GM19438 (cell line): Measurements from ENCODE around the gene DNAJA3.

ENCODE experiments used
- ATAC-seq: cut with Tn5 transposase; IDR thresholded peaks from one replicate; pipeline ENCODE4 v1.9.1; 2021; ENCODE audit warnings: low read depth; ENCODE audit not compliant: unreplicated experiment

Gene DNAJA3

DNA sequence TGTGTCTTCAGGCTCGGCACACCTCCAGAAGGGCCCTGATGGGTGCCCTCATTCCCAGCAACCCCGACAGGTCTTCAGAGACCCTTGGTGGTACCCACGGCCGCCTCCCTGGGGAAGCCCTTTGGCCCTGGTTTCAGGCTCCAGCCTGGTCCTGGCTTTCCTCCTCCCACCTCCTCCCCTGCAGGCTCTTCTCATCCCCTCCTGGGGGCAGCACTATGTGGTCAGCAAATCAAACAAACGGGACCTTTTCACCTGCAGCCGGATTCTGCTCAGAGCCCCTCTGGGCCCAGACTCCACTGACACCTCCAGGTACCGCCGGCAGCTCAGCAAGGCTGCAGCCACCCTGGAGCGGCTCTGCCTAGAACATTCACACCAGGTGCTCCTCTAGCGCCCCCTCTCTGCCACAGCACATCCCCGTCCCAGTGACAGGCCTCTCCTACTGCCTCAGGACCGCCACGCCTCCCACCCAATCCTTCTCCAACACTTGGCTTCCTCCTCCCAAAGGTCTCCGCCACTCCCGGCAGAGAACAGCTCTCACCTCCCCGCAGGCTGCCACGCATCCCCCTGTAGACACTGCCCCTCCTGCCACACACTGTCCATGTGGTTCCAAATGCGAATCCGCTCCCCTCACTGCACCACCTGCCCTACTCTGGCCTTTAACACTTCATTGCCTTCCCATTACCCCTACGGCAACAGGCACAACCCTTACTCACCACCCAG is 21.3 kb upstream of the DNAJA3 start:
- no peak for ATAC-seq

DNA sequence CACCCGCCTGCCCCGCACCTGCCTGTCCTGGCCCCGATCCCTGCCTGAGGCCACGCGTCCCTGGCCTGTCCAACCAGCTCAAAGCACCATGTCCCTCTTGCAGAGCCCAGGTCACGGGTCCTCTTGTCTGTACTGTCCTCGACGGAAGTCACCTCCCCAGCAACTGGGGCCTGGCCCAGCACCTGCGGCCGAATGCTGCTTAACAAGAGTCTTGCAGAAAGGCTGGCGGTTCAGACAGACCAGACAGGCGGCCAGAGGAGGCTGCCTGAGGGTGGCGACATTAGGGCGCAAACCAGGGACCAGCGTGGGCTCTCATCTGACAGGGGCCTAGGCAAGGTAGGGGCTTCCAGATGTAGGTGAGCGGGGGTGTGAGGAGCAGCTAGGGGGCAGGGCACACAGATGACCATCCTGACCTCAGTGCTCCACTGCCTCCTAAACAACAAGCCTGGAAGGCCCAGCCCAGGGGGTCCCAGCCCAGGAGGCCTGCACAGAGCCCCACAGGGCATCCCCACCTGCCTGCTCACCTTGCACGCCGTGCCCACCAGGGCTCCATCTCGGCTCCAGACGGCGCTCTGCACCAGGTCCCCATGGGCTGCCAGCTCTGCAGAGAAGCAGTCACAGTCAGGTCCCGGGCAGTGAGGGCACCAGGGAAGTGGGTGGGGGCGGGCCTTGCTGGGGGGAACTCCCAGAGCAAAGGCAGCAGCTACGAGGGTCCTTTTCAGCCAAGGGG is 20.5 kb upstream of the DNAJA3 start:
- ATAC-seq = no peak

DNA sequence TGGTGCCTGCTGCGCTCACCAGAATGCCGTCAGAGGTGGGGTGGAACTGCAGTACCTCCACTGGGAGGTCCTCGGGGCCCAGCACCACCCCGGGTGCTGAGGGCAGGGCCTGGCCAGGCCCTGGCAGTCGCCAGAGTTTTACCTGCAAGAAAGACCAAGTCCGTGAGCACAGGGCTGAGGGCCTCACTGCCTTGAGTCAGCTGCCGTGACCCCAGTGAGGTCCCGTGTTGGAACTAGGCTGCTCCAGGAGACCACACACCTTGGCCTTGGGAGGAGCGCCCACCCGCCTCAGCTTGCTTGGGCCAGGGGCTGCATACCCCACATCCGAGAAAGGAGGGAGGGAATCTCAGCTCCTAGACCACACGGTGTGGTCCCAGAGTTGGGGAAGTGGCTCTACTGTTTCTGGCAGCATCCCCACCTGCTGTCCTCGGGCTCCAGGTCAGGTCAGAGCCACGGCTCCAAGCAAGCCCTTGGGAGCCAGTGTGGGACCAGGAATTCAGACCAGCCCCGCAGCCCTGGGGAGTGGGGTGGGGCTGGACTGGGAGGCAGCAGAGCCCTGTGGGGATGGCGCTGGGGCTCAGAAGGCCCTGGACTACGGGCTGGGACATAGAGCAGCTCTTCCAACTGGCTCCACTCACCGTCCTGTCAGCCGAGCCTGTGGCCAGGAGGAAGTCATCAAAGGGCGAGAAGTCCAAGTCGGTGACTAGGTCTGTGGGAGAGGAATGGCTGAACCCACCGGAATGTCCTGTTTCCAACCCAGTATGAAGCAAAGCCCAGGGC is 17.9 kb upstream of the DNAJA3 start:
- ATAC-seq = no peak

DNA sequence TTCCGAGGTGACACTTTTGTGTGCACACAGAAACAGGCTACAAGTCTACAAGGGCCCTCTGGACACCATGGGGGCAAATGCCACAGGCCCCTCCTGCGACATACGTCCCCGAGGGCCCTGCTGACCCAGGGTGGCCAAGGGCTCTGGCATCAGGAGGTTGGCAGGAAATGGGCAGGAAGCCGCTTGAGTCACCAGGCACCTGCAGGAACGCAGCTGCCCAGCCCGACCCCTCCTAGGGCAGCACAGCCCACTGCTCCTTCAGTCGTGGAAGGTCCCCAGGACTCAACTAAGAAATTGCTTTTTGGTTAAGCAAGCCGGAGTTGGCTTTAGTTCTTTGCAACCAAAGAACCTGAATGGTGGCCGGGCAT is 17.4 kb upstream of the DNAJA3 start:
- ATAC-seq = no peak

GRCh38 chr16:4409081-4409932 is 16.4 kb upstream of the DNAJA3 start:
- no peak for ATAC-seq

DNA sequence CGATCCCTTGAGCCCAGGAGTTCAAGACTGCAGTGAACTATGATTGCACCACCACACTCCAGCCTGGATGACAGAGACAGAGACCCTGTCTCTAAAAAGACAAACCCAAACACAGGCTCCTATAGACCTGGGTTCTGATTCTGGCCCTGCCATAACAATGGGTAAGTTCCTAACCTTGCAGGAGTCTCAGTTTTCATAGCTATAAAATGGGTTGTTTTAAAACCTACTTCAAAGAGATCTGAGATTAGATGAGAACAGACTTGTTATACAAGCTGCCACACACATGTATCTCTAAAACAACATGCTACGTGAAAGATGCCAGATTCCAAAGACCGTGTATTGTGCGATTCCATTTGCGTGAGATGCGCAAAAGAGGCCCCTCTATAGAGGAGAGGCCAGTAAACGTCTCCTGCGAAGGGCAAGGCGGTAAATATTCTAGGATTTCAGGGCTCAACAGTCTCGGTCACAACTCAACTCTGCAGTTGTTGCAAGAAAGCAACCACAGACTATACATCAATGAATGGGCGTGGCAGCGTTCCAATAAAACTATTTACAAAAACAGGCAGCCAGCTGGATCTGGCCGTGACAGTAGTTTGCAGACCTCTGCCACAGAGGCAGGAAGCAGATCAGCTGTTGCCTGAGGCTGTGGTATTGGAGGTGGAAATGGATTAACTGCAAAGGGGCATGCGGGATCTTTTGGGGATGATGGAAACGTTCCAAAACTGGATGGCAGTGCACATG is 15.2 kb upstream of the DNAJA3 start:
- ATAC-seq = no peak

- no peak for ATAC-seq
These were observed 14.0 kb upstream of the DNAJA3 start for GRCh38 chr16:4411684-4412083.

DNA sequence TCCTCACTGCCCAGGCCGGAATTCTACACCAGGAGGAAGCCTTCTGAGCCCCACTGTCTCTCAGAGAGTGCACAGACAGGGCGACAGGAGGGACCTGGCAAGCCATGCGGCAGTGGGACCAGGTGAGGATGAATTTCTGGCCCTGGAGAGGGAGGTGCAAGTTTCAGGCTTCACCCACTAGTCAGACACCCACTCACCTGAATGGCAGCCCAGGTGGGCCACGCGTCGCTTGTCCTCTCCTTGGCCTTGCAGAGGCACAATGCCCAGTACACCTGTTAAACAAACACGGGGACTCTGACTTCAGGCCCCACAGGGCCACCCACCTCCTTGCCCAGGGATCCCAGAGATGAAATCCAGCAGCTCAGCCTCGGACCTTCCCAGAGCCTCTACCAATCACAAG is 13.5 kb upstream of the DNAJA3 start:
- ATAC-seq = no peak

GRCh38 chr16:4412854-4413253 is 12.8 kb upstream of the DNAJA3 start:
- ATAC-seq = no peak

- ATAC-seq = peak; percentile 62
These were observed 11.3 kb upstream of the DNAJA3 start for GRCh38 chr16:4414187-4414917.

- ATAC-seq = no peak
These were observed 10.0 kb upstream of the DNAJA3 start for GRCh38 chr16:4415538-4416199.

DNA sequence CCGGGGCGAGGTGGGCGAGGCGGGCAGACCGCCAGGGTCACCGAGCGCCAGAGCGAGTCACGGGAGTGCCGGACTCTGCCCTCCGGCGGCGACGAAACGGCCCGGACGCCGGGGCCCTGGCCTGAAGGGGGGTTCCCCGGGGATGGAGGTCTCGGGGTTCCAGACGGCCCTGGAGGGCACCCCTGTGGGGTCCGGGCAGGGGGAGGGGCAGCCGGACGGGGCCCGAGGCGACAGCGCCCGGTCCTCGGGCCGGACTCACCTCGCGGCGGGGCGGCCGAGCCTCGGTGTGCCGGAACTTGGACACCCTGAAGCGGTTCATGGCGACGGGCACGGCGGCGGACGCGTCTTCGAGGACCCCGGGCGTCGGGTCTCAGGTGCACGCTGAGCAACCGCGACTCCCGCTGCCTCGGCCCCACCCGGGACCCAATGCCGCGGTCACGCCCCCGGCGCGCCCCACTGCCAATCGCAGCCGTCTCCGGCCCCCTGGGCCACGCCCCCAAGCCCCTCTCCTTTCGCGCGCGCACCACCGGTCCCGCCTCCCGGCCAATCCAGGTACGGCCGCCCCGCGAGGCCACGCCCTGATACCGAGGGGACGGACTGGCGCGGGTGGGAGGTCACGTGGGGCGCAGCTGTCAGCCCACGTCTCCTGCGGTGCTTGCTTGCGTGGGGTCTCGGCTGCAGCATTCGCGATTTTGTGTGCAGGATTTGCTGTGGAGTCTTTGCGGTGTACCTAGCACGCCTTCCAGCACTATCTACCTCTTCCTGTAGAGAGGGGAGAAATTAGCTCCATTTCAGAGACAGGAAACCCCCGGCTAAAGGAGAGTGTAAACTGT is 9.3 kb upstream of the DNAJA3 start, which contains the start of gene CORO7:
TSS of gene CORO7 (minus strand) at position 397 of the 833 bp plus-strand sequence. CDS start at position 319, 78 bp downstream.
- peak; percentile 51 for ATAC-seq

DNA sequence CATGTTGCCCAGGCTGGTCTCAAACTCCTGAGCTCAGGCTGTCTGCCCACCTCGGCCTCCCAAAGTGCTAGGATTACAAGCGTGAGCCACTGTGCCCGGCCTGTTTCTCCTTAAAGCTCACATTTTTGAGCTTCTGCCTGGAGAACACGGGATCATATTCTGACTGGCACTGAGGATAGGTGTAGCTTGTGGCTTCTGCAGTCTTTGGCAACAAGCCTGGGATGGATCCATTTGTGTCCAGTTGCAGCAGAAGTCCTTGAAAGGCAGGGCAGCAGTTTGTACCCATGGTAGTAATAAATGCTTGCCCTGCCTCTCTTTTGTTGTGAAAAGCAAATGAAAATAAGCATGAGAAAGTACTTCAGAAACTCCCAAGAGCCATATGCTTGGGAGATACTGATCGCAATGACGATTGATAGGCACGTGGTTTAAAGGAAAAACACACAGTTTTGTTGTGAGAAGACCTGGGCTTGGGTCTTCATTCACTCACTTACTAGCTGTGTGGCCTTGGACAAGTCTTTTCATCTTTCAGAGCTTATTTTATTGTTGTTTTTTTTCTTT is 6.2 kb upstream of the DNAJA3 start:
- ATAC-seq = no peak

- no peak for ATAC-seq
These were observed 5.1 kb upstream of the DNAJA3 start for GRCh38 chr16:4420505-4421105.

DNA sequence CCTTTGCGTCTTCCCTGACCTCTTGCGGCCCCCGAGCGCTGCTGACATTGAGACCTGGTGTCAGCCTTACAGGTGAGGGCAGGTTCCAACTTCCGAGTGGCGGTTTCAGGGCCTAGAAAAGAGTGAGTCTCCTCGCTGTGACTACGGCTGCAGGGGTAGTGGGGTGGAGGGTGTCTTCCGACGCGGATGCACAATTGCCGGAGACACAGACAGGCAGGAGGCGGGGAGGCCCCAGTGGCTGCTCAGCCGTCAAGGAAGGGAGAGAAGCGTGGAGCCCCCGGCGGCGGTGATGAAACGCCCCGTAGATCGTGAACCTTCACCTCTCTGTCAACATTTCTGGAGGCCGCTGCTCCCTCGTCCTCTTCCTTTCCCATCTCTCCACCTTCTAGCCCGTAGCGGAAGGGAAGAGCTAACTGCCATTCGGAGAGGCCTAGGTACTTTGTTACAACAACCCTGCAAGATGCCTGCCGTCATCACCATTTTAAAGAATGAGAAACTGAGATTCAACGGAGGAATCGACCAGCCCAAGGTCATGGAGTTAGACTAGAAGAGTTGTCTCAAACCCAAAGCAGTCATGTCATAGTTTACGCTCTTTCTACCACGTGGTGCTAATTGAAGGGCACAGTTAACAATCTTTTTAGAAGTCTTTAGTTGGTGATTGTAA is 485 bp downstream of the DNAJA3 start:
- ATAC-seq = peak; percentile 25

- no peak for ATAC-seq
These were observed 1.2 kb downstream of the DNAJA3 start for GRCh38 chr16:4426722-4427372.
